ENCODE measurements around the gene DSCAML1.

The DSCAML1 gene

DNA sequence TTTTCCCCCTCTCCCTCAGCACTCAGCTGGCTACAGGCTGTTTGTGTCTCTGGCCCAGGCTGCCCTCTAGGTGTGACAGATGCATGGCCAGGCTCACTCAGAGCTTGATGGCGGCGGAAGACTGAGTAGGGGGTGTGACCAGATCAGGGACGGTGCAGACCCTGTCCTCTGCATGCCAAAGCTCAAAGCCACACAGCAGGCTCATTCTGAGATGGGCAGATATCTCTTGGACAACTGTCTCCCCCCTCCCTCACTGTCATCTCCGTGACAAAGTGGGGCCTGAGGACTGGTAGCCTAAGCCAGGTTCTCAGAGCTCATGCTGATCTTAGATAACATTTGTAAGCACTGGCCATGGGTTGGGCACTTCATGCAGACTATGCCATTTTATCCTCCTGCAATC, 231.3 kb downstream of the DSCAML1 start:
- H3K9me2 ChIP-seq (ENCODE audit: low read depth, low read length): no peaks in the 10 kb centered on the region
- H3K79me2 ChIP-seq (ENCODE audit: insufficient read depth, low read length): no peaks in the 10 kb centered on the region
- H4K20me1 ChIP-seq (ENCODE audit: insufficient read depth, low read length): no peaks in the 10 kb centered on the region
- no peaks in the 10 kb centered on the region for H3F3A ChIP-seq (ENCODE audit: insufficient read depth, low read length)
- H3K9me3 ChIP-seq (ENCODE audit: low read length): no peaks in the 10 kb centered on the region
- no peak overlapping the region for H3K4me2 ChIP-seq (ENCODE audit: low read length)
- no peak overlapping the region for H3K4me3 ChIP-seq (ENCODE audit: low read depth, low read length, poor library complexity, severe bottlenecking)
- H3K27ac ChIP-seq (ENCODE audit: low read depth, low read length, poor library complexity, severe bottlenecking): no peak overlapping the region
- H2AFZ ChIP-seq (ENCODE audit: low read length): no peak overlapping the region
- no peaks in the 10 kb centered on the region for H3K4me1 ChIP-seq (ENCODE audit: insufficient read depth, low read length, severe bottlenecking)
- H3K36me3 ChIP-seq (ENCODE audit: insufficient read depth, low read length): no peaks in the 10 kb centered on the region
- TF ChIP-seq, protein P1, sequence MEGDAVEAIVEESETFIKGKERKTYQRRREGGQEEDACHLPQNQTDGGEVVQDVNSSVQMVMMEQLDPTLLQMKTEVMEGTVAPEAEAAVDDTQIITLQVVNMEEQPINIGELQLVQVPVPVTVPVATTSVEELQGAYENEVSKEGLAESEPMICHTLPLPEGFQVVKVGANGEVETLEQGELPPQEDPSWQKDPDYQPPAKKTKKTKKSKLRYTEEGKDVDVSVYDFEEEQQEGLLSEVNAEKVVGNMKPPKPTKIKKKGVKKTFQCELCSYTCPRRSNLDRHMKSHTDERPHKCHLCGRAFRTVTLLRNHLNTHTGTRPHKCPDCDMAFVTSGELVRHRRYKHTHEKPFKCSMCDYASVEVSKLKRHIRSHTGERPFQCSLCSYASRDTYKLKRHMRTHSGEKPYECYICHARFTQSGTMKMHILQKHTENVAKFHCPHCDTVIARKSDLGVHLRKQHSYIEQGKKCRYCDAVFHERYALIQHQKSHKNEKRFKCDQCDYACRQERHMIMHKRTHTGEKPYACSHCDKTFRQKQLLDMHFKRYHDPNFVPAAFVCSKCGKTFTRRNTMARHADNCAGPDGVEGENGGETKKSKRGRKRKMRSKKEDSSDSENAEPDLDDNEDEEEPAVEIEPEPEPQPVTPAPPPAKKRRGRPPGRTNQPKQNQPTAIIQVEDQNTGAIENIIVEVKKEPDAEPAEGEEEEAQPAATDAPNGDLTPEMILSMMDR (IDR thresholded peaks at IDR 0.05; ENCODE audit: low read length): no peak
- TF ChIP-seq EZH2 (IDR thresholded peaks at IDR 0.05; ENCODE audit: borderline replicate concordance, low read length): no peak
- no peak overlapping the region for H3K9ac ChIP-seq (ENCODE audit: low read length)
- no peaks in the 10 kb centered on the region for H3K27me3 ChIP-seq (ENCODE audit: insufficient read depth, low read length)

DNA sequence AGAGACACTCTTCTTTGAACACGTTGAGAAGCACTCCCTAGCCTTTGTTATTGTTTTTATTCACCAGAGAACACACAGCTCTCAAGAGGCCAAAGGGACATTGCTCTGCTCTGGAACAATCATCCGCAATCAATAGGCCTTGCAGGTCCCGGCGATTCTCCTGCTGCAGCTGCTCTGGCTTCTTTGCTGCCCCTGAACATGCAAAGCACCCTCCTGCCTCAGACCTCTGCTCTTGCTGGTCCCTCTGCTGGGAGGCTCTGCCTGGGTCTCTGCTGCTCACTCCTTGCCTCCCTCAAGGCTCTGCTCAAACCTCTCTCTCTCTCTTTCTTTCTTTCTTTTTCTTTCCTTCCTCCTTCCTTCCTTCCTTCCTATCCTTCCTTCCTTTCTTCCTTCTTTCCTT, 232.7 kb downstream of the DSCAML1 start:
- Histone ChIP-seq H3K4me2 (ENCODE audit: low read length) (no peak overlapping the region), H4K20me1 (ENCODE audit: insufficient read depth, low read length) (no peaks in the 10 kb centered on the region), H3K36me3 (ENCODE audit: insufficient read depth, low read length) (no peaks in the 10 kb centered on the region), H3K9ac (ENCODE audit: low read length) (no peak overlapping the region), H3K9me2 (ENCODE audit: low read depth, low read length) (no peaks in the 10 kb centered on the region), H3K9me3 (ENCODE audit: low read length) (no peaks in the 10 kb centered on the region), H3K27me3 (ENCODE audit: insufficient read depth, low read length) (no peaks in the 10 kb centered on the region), H3K79me2 (ENCODE audit: insufficient read depth, low read length) (no peaks in the 10 kb centered on the region), H3K4me3 (ENCODE audit: low read depth, low read length, poor library complexity, severe bottlenecking) (no peak overlapping the region), H3F3A (ENCODE audit: insufficient read depth, low read length) (no peaks in the 10 kb centered on the region), H3K4me1 (ENCODE audit: insufficient read depth, low read length, severe bottlenecking) (no peaks in the 10 kb centered on the region), H2AFZ (ENCODE audit: low read length) (no peak overlapping the region), H3K27ac (ENCODE audit: low read depth, low read length, poor library complexity, severe bottlenecking) (no peak overlapping the region)
- TF ChIP-seq EZH2 (IDR thresholded peaks at IDR 0.05; ENCODE audit: borderline replicate concordance, low read length): no peak
- TF ChIP-seq, protein P1 (IDR thresholded peaks at IDR 0.05; ENCODE audit: low read length): no peak

DNA sequence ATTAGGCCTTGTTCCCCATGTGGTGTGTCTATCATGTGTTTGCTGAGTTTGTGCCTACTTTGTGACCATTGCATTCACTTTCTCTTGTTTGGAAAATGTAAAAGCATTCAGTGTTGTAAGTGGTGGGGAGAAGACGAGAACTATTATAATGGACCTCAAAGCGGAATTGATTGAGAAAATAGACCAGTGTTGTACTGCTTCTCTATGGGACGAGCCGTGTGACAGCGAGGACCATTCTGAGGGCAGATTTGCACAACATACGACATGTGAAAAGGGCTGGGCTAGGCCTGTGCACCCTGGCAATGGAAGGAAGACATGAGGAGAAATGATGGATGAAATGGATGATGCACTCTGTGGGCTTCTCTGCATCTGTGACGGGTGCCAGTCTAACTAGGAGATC, 233.5 kb downstream of the DSCAML1 start:
- H3K27ac ChIP-seq (ENCODE audit: low read depth, low read length, poor library complexity, severe bottlenecking): no peak overlapping the region
- H3K9ac ChIP-seq (ENCODE audit: low read length): no peak overlapping the region
- H3K36me3 ChIP-seq (ENCODE audit: insufficient read depth, low read length): no peaks in the 10 kb centered on the region
- no peaks in the 10 kb centered on the region for H3K4me1 ChIP-seq (ENCODE audit: insufficient read depth, low read length, severe bottlenecking)
- no peak overlapping the region for H3K4me3 ChIP-seq (ENCODE audit: low read depth, low read length, poor library complexity, severe bottlenecking)
- TF ChIP-seq, protein P1 (IDR thresholded peaks at IDR 0.05; ENCODE audit: low read length): no peak
- no peak for TF ChIP-seq EZH2 (IDR thresholded peaks at IDR 0.05; ENCODE audit: borderline replicate concordance, low read length)
- no peaks in the 10 kb centered on the region for H3K27me3 ChIP-seq (ENCODE audit: insufficient read depth, low read length)
- H2AFZ ChIP-seq (ENCODE audit: low read length): no peak overlapping the region
- H3K79me2 ChIP-seq (ENCODE audit: insufficient read depth, low read length): no peaks in the 10 kb centered on the region
- H3K9me2 ChIP-seq (ENCODE audit: low read depth, low read length): no peaks in the 10 kb centered on the region
- H3F3A ChIP-seq (ENCODE audit: insufficient read depth, low read length): no peaks in the 10 kb centered on the region
- no peaks in the 10 kb centered on the region for H3K9me3 ChIP-seq (ENCODE audit: low read length)
- H3K4me2 ChIP-seq (ENCODE audit: low read length): no peak overlapping the region
- no peaks in the 10 kb centered on the region for H4K20me1 ChIP-seq (ENCODE audit: insufficient read depth, low read length)

Data from OCI-LY1 (cell line).